ENCODE measurements around the gene KIF6.

KIF6 gene

DNA sequence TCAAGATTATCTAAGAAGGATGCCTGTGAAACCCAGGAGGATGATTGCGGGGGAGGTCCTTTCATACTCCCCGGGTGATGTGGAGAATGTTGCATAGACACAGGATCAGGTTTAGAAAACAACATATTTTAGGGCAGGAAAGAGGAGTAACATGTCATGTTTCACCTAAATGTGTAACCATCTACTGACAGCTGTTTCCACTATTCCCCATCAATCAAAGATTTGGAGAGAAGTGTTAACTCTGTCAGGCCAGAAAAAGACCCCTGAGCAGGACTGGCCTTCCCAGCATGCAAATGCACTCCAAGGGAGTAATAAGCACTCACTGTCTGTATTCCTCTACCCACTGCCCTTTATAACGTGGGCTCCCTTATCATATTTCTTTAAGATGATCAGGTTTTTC lies 254.7 kb downstream of the KIF6 start:
- TF ChIP-seq, protein P1, sequence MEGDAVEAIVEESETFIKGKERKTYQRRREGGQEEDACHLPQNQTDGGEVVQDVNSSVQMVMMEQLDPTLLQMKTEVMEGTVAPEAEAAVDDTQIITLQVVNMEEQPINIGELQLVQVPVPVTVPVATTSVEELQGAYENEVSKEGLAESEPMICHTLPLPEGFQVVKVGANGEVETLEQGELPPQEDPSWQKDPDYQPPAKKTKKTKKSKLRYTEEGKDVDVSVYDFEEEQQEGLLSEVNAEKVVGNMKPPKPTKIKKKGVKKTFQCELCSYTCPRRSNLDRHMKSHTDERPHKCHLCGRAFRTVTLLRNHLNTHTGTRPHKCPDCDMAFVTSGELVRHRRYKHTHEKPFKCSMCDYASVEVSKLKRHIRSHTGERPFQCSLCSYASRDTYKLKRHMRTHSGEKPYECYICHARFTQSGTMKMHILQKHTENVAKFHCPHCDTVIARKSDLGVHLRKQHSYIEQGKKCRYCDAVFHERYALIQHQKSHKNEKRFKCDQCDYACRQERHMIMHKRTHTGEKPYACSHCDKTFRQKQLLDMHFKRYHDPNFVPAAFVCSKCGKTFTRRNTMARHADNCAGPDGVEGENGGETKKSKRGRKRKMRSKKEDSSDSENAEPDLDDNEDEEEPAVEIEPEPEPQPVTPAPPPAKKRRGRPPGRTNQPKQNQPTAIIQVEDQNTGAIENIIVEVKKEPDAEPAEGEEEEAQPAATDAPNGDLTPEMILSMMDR (IDR thresholded peaks at IDR 0.05; ENCODE audit: low read length, missing control alignments) = no peak
- no peak overlapping the region for H3K4me3 ChIP-seq (replicated peaks; ENCODE audit: low read depth, low read length)
- no peak for DNase-seq (ENCODE audit: low read depth)

DNA sequence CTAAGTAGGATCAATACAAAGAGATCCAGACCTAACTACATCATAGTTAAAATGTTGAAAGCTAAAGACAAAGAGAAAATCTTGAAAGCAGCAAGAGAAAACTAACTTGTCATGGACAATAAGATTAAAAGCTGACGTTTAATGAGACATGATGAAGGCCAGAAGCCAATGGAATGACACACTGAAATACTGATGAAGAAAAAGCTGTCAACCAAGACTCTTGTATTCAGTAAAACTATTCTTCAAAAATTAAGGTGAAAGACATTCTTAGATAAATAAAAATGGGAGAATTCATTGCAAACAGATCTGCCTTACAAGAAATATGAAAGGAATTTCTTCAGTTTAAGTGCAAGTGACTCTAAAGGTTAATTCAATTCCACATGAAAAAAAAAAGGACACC lies 256.8 kb downstream of the KIF6 start:
- no peak for DNase-seq (ENCODE audit: low read depth)
- no peak overlapping the region for H3K4me3 ChIP-seq (replicated peaks; ENCODE audit: low read depth, low read length)
- TF ChIP-seq, protein P1 (IDR thresholded peaks at IDR 0.05; ENCODE audit: low read length, missing control alignments) = no peak

DNA sequence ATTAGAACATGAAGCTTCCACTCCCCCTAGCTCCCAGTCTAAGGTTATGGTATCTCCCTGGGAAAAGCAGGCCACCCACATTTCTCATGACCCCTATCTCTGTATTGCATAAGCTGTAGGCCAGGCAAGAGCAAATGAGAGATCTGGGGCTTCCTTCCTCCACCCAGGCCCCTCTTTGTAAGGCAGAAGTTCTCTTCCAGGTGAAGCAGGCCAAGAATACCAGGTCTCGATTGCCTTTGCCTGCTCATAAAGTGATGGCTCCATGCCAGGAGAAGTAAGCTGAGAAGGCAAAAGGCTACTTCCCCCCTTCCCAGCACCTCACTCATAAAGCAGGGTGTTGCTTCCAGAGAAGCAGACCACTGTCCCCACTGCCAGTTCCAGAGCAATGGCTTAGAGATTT lies 258.6 kb downstream of the KIF6 start:
- TF ChIP-seq, protein P1 (IDR thresholded peaks at IDR 0.05; ENCODE audit: low read length, missing control alignments) = no peak
- H3K4me3 ChIP-seq (replicated peaks; ENCODE audit: low read depth, low read length) = no peak overlapping the region
- no peak for DNase-seq (ENCODE audit: low read depth)

DNA sequence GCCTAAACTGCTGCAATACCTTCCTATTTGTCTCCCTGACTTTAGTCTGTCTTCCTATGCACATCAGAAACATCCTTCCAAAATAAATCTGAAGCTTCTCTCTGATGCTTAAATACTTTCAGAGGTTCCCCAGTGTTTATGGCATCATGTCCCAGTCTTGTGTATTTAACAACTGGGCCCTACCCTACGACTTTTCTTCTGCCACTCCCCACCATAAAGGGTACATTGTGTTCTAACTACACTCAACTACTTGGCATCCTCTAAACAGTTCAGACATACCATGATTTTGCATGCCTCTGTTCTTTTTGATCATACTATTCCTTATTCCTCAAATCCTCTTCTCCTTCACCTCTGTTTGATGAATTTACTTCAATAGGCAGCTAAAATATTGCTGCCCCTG lies 259.7 kb downstream of the KIF6 start:
- TF ChIP-seq, protein P1 (IDR thresholded peaks at IDR 0.05; ENCODE audit: low read length, missing control alignments) = no peak
- H3K4me3 ChIP-seq (replicated peaks; ENCODE audit: low read depth, low read length) = no peak overlapping the region
- DNase-seq (ENCODE audit: low read depth) = no peak

DNA sequence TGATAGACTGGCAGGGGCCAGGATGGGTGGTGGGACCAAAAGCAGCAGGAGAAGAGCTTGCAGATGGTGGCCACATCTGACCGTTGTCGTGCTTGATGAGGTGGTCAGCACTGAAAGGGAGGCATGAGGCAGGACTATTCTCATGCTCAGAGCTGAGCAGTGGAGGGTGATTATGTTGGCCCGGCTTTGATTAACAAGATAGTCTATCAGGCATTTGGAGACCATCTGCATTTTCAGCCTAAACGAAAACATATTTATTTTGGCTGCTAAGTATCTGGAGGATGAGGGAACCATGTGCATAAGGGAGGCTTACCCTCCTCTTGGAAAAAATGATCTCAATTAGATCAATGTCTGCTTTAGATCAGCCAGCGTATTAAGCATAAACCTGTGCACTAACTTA lies 261.1 kb downstream of the KIF6 start:
- H3K4me3 ChIP-seq (replicated peaks; ENCODE audit: low read depth, low read length) = no peak overlapping the region
- TF ChIP-seq, protein P1 (IDR thresholded peaks at IDR 0.05; ENCODE audit: low read length, missing control alignments) = no peak
- no peak for DNase-seq (ENCODE audit: low read depth)

DNA sequence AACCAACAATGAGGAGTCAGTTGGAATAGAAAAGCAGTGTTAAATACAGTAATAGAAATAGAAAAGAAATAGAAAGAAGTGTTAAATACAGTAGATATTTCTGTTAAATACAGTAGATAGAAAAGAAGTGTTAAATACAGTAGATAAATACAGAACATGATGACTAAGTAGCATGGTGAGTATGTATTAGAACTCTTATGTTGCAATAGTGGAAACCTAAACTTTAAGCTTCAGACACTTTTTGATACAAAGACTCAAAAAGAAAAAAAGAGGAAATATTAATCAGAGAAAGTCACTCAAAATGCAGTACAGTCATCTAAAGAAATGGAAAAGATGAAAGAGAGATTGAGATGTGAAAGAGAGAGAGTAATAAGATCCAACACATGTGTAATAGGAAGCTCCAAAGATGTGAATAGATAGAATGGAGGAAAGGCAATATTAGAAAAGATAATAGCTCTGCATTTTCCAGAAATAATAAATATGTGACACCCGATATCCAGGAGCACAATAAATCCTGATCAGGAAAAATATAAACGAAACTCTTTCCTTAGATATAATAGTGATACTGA lies 271.2 kb downstream of the KIF6 start:
- TF ChIP-seq, protein P1 (IDR thresholded peaks at IDR 0.05; ENCODE audit: low read length, missing control alignments) = no peak
- no peak overlapping the region for H3K4me3 ChIP-seq (replicated peaks; ENCODE audit: low read depth, low read length)
- DNase-seq (ENCODE audit: low read depth) = no peak

DNA sequence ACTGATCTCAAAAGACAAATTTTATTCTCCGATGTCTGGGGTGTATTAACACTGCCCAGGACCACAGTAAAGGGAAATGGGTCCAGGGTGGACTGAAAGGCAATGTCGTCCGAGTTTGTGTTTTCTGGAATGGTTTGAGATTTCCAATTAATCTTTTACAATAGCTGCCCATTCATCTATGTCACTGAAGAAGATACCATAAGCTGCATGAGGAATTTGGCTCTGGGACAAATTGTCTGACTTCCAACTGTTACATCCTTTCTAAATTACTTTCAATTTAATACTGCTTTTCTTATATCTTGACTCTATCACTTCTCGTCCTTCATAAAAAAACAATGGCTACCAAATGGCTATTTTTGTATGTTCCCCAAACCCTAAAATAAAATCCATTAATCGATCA lies 272.0 kb downstream of the KIF6 start:
- TF ChIP-seq, protein P1 (IDR thresholded peaks at IDR 0.05; ENCODE audit: low read length, missing control alignments) = no peak
- H3K4me3 ChIP-seq (replicated peaks; ENCODE audit: low read depth, low read length) = no peak overlapping the region
- DNase-seq (ENCODE audit: low read depth) = no peak

All from fibroblast of pulmonary artery (primary cell).